GM13977 (cell line): ENCODE data around the gene IRF2BP2.

Experiments
- DNase-seq: peaks from one replicate; pipeline ENCODE4 v3.0.0; 2012; ENCODE audit warnings: low spot score
- CTCF ChIP-seq: IDR thresholded peaks from 2 replicates; pipeline ENCODE4 v1.5.1; 2012; ENCODE audit warnings: mild to moderate bottlenecking, control low read depth; ENCODE audit not compliant: insufficient read depth; ENCODE audit errors: extremely low read depth, missing control alignments
- in situ Hi-C: fragments of 300-500 bp; cut with MboI; formaldehyde crosslinking; loops from one replicate; pipeline ENCODE4 v1.12.0; 2022; ENCODE audit warnings: low sequenced_read_pairs, low pct_unique_long_range_greater_than_20kb, mixed read lengths, inconsistent platforms; ENCODE audit not compliant: unreplicated experiment

Gene IRF2BP2

GRCh38 chr1:234605983-234606783 lies 3.8 kb downstream of the IRF2BP2 start:
- in situ Hi-C loops: no loop called here
- no peak for TF ChIP-seq CTCF
- DNase-seq: no peak

DNA sequence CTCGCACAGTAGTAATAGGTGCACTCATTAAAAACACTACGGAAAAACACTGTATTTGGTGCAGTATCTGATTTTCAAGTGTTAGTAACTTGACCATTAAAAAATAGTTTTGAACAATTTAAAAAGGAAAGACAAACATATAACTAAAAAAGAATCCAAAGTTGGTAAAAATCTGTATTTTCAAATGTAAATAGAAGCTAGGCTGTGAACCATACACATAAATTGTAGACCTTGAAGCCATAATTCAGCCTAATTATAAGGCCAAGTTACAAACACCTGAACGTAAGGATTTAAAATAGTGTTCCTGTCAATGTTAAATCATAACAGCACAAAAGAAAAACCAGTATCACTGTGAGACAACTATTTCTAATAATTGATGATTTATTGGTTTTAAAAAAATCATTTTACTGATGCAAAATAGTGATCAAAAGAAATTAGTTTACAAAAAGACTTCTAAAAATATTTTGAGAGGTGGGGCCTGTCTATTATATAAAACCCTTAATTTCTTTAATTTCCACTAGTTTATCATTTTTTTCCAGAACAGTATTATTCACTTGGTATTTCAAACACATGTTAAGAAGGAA lies 4.5 kb downstream of the IRF2BP2 start:
- no peak for DNase-seq
- in situ Hi-C loops: no loop called here
- TF ChIP-seq CTCF: no peak

GRCh38 chr1:234604495-234605398 lies 5.2 kb downstream of the IRF2BP2 start:
- no peak for TF ChIP-seq CTCF
- in situ Hi-C loops: no loop called here
- no peak for DNase-seq

- DNase-seq: no peak
- TF ChIP-seq CTCF: no peak
- in situ Hi-C loops: no loop called here
These were observed 6.5 kb downstream of the IRF2BP2 start for GRCh38 chr1:234603221-234604204.

DNA sequence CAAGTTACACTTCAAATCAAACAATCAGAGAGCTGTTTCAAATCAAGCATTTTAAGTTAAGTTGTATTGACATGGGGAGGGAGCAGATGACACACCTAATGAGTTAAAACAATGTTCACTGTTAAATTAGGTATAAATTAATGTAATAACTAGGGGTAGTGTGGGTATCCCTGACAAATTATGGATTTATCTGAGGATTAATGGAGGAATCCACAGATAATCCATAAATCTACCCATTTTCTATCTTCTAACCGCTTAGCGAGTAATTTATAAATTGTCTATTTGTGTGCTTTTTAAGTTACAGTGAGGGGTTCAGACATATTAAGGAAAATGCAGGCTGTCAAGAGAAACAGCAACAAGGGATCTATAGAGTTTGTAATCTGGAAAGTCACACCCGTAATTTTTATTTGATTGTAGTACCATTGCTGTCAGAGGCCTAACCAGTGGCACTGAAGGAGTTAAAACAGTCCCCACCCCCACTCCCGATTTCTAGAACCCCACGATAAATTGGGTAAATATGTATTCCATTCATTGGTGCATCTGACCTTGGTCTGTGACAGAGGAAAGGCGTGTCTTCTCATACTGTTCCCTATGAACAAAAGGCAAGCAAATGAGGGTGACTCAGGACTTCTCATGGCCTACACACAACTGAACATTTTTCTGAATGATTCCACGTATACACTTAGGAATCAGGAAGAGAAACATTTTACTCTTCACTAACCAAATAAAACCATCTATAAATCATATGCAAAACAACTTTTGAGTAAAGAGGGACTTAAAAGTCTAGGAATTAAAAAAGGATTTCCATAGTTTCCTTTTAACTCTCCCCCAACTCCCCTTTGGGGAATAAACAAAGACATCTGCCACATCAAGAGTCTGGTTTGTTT lies 7.4 kb downstream of the IRF2BP2 start:
- in situ Hi-C loops: no loop called here
- peak; percentile 65 for DNase-seq
- no peak for TF ChIP-seq CTCF
